ENCODE results near the gene ACVRL1. TPM values are rescaled to one million over a fixed set of nuclear protein-coding genes. Genes with fewer than 3 reads are reported as not detected.

ACVRL1 gene
- total RNA-seq, 4 donors from 2014 or later, result 68.4 to 318 (median 80.7) TPM

GRCh38 chr12:51863933-51864832 is 43.1 kb upstream of the ACVRL1 start:
- Histone ChIP-seq H3K9me3 (no peaks in the 10 kb centered on the region), H3K27me3 (peaks cover 0 to 7% of the 10 kb centered on the region in 2 donors), H3K36me3 (no peaks in the 10 kb centered on the region), H3K4me3 (peak overlapping the region; percentile 30 to 52 (median 38)), H3K27ac (peak overlapping the region; percentile 54 to 79 (median 74)), H3K4me1 (peaks cover 0 to 38% (median 19%) of the 10 kb centered on the region in 4 donors)
- 14 to 30% methylated on average over 18 to 32 of the region's 53 CpGs for WGBS, 2 donors
- TF ChIP-seq, protein P1, sequence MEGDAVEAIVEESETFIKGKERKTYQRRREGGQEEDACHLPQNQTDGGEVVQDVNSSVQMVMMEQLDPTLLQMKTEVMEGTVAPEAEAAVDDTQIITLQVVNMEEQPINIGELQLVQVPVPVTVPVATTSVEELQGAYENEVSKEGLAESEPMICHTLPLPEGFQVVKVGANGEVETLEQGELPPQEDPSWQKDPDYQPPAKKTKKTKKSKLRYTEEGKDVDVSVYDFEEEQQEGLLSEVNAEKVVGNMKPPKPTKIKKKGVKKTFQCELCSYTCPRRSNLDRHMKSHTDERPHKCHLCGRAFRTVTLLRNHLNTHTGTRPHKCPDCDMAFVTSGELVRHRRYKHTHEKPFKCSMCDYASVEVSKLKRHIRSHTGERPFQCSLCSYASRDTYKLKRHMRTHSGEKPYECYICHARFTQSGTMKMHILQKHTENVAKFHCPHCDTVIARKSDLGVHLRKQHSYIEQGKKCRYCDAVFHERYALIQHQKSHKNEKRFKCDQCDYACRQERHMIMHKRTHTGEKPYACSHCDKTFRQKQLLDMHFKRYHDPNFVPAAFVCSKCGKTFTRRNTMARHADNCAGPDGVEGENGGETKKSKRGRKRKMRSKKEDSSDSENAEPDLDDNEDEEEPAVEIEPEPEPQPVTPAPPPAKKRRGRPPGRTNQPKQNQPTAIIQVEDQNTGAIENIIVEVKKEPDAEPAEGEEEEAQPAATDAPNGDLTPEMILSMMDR (IDR thresholded peaks at IDR 0.05), result no peak
- peak in 1 of 2 donors; percentile 20 for TF ChIP-seq EP300 (IDR thresholded peaks at IDR 0.05)
- no peak for DNase-seq (ENCODE audit: low spot score in 2 of 2)

- H3K27me3 ChIP-seq, result peaks cover 0 to 9% of the 10 kb centered on the region in 2 donors
These were observed 42.3 kb upstream of the ACVRL1 start for GRCh38 chr12:51864833-51865670.

DNA sequence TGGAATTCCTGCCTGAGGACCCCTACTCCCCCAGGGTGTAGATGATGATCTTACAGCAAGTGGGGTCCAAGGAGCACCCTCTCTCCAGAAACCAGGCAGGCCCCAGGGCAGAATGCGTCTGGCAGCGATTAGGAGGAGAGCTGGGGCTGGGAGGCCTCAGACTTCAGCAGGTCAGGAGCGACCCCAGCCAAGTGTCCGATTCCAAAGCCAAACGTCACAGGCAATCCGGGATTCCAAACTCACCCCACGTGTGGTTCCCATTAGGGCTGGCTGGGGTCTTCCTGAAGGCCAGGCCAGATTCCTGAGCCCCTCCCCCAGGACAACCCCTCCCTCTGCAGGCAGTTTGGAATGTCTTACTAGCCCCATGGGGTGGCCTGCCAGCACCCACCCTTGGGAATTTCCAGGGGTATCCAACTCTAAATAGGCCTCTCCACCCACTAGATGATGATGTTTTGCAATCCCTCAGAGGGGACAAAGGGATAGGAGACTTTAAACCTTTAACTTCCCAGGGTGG is 41.5 kb upstream of the ACVRL1 start:
- 60 to 82% methylated on average over 2 to 4 of the region's 7 CpGs for WGBS, 2 donors
- no peak for TF ChIP-seq EP300 (IDR thresholded peaks at IDR 0.05)
- no peak for TF ChIP-seq POLR2A (IDR thresholded peaks at IDR 0.05)
- TF ChIP-seq, protein P1 (IDR thresholded peaks at IDR 0.05), result no peak
- H3K27ac ChIP-seq, result peak overlapping the region in 1 of 4 donors; percentile 79
- H3K4me3 ChIP-seq, result no peak overlapping the region
- H3K4me1 ChIP-seq, result peaks cover 0 to 54% (median 22%) of the 10 kb centered on the region in 4 donors
- DNase-seq (ENCODE audit: low spot score in 2 of 2), result no peak
- H3K36me3 ChIP-seq, result no peaks in the 10 kb centered on the region
- H3K27me3 ChIP-seq, result peaks cover 0 to 9% of the 10 kb centered on the region in 2 donors
- H3K9me3 ChIP-seq, result no peaks in the 10 kb centered on the region

More at GRCh38 chr12:51864833-51865670, 42.3 kb upstream of the ACVRL1 start:
- DNase-seq (ENCODE audit: low spot score in 2 of 2), result no peak
- 49 to 53% methylated on average over 12 of the region's 12 CpGs for WGBS, 2 donors
- Histone ChIP-seq H3K27ac (peak overlapping the region in 3 of 4 donors; percentile 54 to 79 (median 79)), H3K9me3 (no peaks in the 10 kb centered on the region), H3K4me1 (peaks cover 0 to 46% (median 22%) of the 10 kb centered on the region in 4 donors), H3K36me3 (no peaks in the 10 kb centered on the region), H3K4me3 (peak overlapping the region; percentile 30 to 52 (median 38))
- TF ChIP-seq, protein P1 (IDR thresholded peaks at IDR 0.05), result no peak
- TF ChIP-seq POLR2A (IDR thresholded peaks at IDR 0.05) (no peak), EP300 (IDR thresholded peaks at IDR 0.05) (no peak)

DNA sequence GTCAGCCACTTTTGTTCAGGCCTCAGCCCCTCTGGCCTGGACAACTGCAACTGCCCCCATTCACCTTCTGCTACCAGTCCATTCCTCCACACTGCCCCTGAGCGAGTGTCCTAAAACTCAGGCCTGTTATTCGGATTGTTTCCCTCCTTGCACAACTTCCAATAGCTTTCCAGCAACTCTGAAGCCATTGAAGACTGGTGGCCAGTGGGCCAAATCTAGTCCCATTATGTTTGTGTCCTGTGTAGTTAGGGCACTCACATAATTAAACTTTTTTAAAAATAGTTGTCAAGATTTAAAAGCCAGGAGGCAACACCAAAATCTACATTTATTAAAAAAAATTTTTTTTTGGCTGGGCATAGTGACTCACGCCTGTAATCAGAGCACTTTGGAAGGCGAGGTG is 41.0 kb upstream of the ACVRL1 start:
- Histone ChIP-seq H3K27ac (peak overlapping the region in 1 of 4 donors; percentile 79), H3K27me3 (peaks cover 0 to 9% of the 10 kb centered on the region in 2 donors), H3K4me3 (no peak overlapping the region), H3K36me3 (no peaks in the 10 kb centered on the region), H3K4me1 (peaks cover 0 to 56% (median 22%) of the 10 kb centered on the region in 4 donors), H3K9me3 (no peaks in the 10 kb centered on the region)
- DNase-seq (ENCODE audit: low spot score in 2 of 2), result no peak
- no peak for TF ChIP-seq POLR2A (IDR thresholded peaks at IDR 0.05)
- TF ChIP-seq, protein P1 (IDR thresholded peaks at IDR 0.05), result no peak
- 88 to 93% methylated on average over 4 of the region's 4 CpGs for WGBS, 2 donors

All from tibial nerve (tissue), 4 donors.